OCI-LY1 (cell line): ENCODE measurements around the gene MYBPHL.

Source experiments
- H2AFZ ChIP-seq: fragments of 200-600 bp; sonication (generic), shearing (Covaris generic); 2 replicates; pipeline ENCODE4 v1.6.0; 2014; ENCODE audit warnings: antibody characterized with exemption, mild to moderate bottlenecking, low read length
- H3F3A ChIP-seq: fragments of 200-600 bp; sonication (generic), shearing (Covaris generic); 2 replicates; pipeline ENCODE4 v1.6.0; 2014; ENCODE audit warnings: mild to moderate bottlenecking, antibody characterized with exemption, low read length, moderate library complexity; ENCODE audit not compliant: insufficient read depth
- H3K27ac ChIP-seq: fragments of 200-600 bp; sonication (generic); 2 replicates; pipeline ENCODE4 v1.5.1; 2014; ENCODE audit warnings: low read length, mixed run types, mild to moderate bottlenecking, low read depth; ENCODE audit not compliant: poor library complexity, severe bottlenecking
- H3K27me3 ChIP-seq: fragments of 200-600 bp; sonication (generic); 2 replicates; pipeline ENCODE4 v1.6.0; 2014; ENCODE audit warnings: antibody characterized with exemption, mild to moderate bottlenecking, low read length, moderate library complexity; ENCODE audit not compliant: insufficient read depth
- H3K36me3 ChIP-seq: fragments of 200-600 bp; sonication (generic); 2 replicates; pipeline ENCODE4 v1.6.1; 2014; ENCODE audit warnings: mild to moderate bottlenecking, antibody characterized with exemption, low read length, moderate library complexity, mixed read lengths; ENCODE audit not compliant: insufficient read depth
- H3K4me1 ChIP-seq: fragments of 200-600 bp; sonication (generic); 2 replicates; pipeline ENCODE4 v1.5.1; 2014; ENCODE audit warnings: mild to moderate bottlenecking, low read length, moderate library complexity; ENCODE audit not compliant: insufficient read depth, severe bottlenecking
- H3K4me2 ChIP-seq: fragments of 200-600 bp; sonication (generic), shearing (Covaris generic); 2 replicates; pipeline ENCODE4 v1.6.1; 2014; ENCODE audit warnings: low read length
- H3K4me3 ChIP-seq: fragments of 200-600 bp; sonication (generic); 2 replicates; pipeline ENCODE4 v1.5.1; 2014; ENCODE audit warnings: low read length, low read depth, mild to moderate bottlenecking, mixed read lengths; ENCODE audit not compliant: poor library complexity, severe bottlenecking
- H3K79me2 ChIP-seq: fragments of 200-600 bp; shearing (Covaris generic); 2 replicates; pipeline ENCODE4 v1.6.1; 2016; ENCODE audit warnings: mixed run types, low read length, mixed read lengths; ENCODE audit not compliant: insufficient read depth
- H3K9ac ChIP-seq: fragments of 200-600 bp; sonication (generic), shearing (Covaris generic); 2 replicates; pipeline ENCODE4 v1.6.1; 2014; ENCODE audit warnings: mild to moderate bottlenecking, low read length, mixed read lengths
- H3K9me2 ChIP-seq: fragments of 200-600 bp; sonication (generic), shearing (Covaris generic); 2 replicates; pipeline ENCODE4 v1.6.1; 2014; ENCODE audit warnings: low read depth, mild to moderate bottlenecking, low read length, mixed read lengths
- H3K9me3 ChIP-seq: fragments of 200-600 bp; shearing (Covaris generic); 2 replicates; pipeline ENCODE4 v1.6.1; 2014; ENCODE audit warnings: low read length, mixed read lengths
- H4K20me1 ChIP-seq: fragments of 200-600 bp; sonication (generic), shearing (Covaris generic); 2 replicates; pipeline ENCODE4 v1.6.0; 2016; ENCODE audit warnings: mild to moderate bottlenecking, low read length; ENCODE audit not compliant: insufficient read depth
- EZH2 ChIP-seq: fragments of 200-600 bp; sonication (generic), shearing (Covaris generic); IDR thresholded peaks from 2 replicates; pipeline ENCODE4 v1.8.0; 2017; ENCODE audit warnings: borderline replicate concordance, mixed run types, mild to moderate bottlenecking, antibody characterized with exemption, low read length, moderate library complexity, mixed read lengths
- TF ChIP-seq, protein P1 (sequence below): fragments of 200-600 bp; sonication (generic), shearing (Covaris generic); IDR thresholded peaks from 2 replicates; pipeline ENCODE4 v1.5.1; 2017; ENCODE audit warnings: mild to moderate bottlenecking, antibody characterized with exemption, low read length, moderate library complexity, mixed read lengths

MYBPHL gene

GRCh38 chr1:109301874-109302273, 4.9 kb downstream of the MYBPHL start:
- H2AFZ ChIP-seq, result no peak overlapping the region
- peaks cover under 1% of the 10 kb centered on the region for H3K4me1 ChIP-seq
- no peak overlapping the region for H3K27ac ChIP-seq
- H3F3A ChIP-seq, result no peaks in the 10 kb centered on the region
- H3K4me2 ChIP-seq, result no peak overlapping the region
- no peaks in the 10 kb centered on the region for H3K36me3 ChIP-seq
- no peaks in the 10 kb centered on the region for H4K20me1 ChIP-seq
- no peaks in the 10 kb centered on the region for H3K79me2 ChIP-seq
- H3K9me2 ChIP-seq, result no peaks in the 10 kb centered on the region
- no peaks in the 10 kb centered on the region for H3K9me3 ChIP-seq
- TF ChIP-seq, protein P1, sequence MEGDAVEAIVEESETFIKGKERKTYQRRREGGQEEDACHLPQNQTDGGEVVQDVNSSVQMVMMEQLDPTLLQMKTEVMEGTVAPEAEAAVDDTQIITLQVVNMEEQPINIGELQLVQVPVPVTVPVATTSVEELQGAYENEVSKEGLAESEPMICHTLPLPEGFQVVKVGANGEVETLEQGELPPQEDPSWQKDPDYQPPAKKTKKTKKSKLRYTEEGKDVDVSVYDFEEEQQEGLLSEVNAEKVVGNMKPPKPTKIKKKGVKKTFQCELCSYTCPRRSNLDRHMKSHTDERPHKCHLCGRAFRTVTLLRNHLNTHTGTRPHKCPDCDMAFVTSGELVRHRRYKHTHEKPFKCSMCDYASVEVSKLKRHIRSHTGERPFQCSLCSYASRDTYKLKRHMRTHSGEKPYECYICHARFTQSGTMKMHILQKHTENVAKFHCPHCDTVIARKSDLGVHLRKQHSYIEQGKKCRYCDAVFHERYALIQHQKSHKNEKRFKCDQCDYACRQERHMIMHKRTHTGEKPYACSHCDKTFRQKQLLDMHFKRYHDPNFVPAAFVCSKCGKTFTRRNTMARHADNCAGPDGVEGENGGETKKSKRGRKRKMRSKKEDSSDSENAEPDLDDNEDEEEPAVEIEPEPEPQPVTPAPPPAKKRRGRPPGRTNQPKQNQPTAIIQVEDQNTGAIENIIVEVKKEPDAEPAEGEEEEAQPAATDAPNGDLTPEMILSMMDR, result no peak
- no peak for TF ChIP-seq EZH2
- H3K27me3 ChIP-seq, result peaks cover 3% of the 10 kb centered on the region; the same call in 1 of the 2 replicates
- no peak overlapping the region for H3K9ac ChIP-seq
- H3K4me3 ChIP-seq, result no peak overlapping the region

- Histone ChIP-seq H3K4me2 (no peak overlapping the region), H3K36me3 (no peaks in the 10 kb centered on the region), H3K9me2 (no peaks in the 10 kb centered on the region)
Measured at GRCh38 chr1:109300650-109301151, 6.1 kb downstream of the MYBPHL start.

GRCh38 chr1:109299558-109300343, 7.1 kb downstream of the MYBPHL start:
- Histone ChIP-seq H3K4me3 (no peak overlapping the region), H3K9ac (no peak overlapping the region), H3K27me3 (peaks cover 3% of the 10 kb centered on the region; the same call in 1 of the 2 replicates), H3F3A (no peaks in the 10 kb centered on the region), H3K9me2 (no peaks in the 10 kb centered on the region), H2AFZ (no peak overlapping the region), H4K20me1 (no peaks in the 10 kb centered on the region), H3K4me1 (no peaks in the 10 kb centered on the region), H3K9me3 (no peaks in the 10 kb centered on the region), H3K27ac (no peak overlapping the region), H3K36me3 (no peaks in the 10 kb centered on the region), H3K79me2 (no peaks in the 10 kb centered on the region), H3K4me2 (no peak overlapping the region)
- TF ChIP-seq, protein P1, result no peak
- TF ChIP-seq EZH2, result no peak

More at GRCh38 chr1:109300650-109301151, 6.1 kb downstream of the MYBPHL start:
- Histone ChIP-seq H3K79me2 (no peaks in the 10 kb centered on the region), H3K9ac (no peak overlapping the region), H4K20me1 (no peaks in the 10 kb centered on the region), H3K4me1 (no peaks in the 10 kb centered on the region), H3K27me3 (peaks cover 3% of the 10 kb centered on the region; the same call in 1 of the 2 replicates), H3K4me3 (no peak overlapping the region), H3K9me3 (no peaks in the 10 kb centered on the region), H3F3A (no peaks in the 10 kb centered on the region), H3K27ac (no peak overlapping the region), H2AFZ (no peak overlapping the region)
- no peak for TF ChIP-seq EZH2
- TF ChIP-seq, protein P1, result no peak
